ENCODE results near the gene ATP10A.

- TF ChIP-seq CTCF (IDR thresholded peaks at IDR 0.05) (no peak), POLR2AphosphoS5 (IDR thresholded peaks at IDR 0.05) (no peak)
These were observed 24.3 kb downstream of the ATP10A start for GRCh38 chr15:25838871-25839195.
